A549 (cell line): ENCODE measurements around the gene NAGPA. TPM values are rescaled to one million over a fixed set of nuclear protein-coding genes. Genes with fewer than 3 reads are reported as not detected.

Source experiments
- ATAC-seq, 2 experiments: fragments of 200-7000 bp in 1 of 2; fragments of >200 bp in 1 of 2; cut with Nextera tagmentation in 1 of 2; cut with Tn5 transposase in 1 of 2; 3 replicates each; pipeline versions ENCODE4 v1.8.0 to v1.9.1; 2018 to 2020; ENCODE audit warnings: mild to moderate bottlenecking in 1 of 2, moderate library complexity in 1 of 2
- CTCF ChIA-PET: fragments of 300-600 bp; sonication (Branson Sonifier 250); formaldehyde crosslinking; extraction: SDS; loops from one replicate; lab custom pipeline; 2021; ENCODE audit warnings: antibody characterized with exemption, inconsistent platforms; lab: Yijun Ruan, JAX
- POLR2A ChIA-PET: fragments of 350-600 bp; formaldehyde crosslinking; extraction: SDS; loops from one replicate; lab custom pipeline; 2021; ENCODE audit warnings: antibody characterized with exemption, inconsistent platforms; lab: Yijun Ruan, JAX
- DNase-seq, 2 experiments: peaks; one replicate each; pipeline versions ENCODE4 v3.0.0 to v3.0.0-alpha.2; 2011 to 2016; ENCODE audit warnings: low read depth in 1 of 2, low spot score in 1 of 2
- FAIRE-seq: peaks from 2 replicates; lab custom pipeline; 2011; peaks lifted over from hg19 to GRCh38; lab: Jason Lieb, UNC
- H3K27ac ChIP-seq, 2 experiments: fragments of >200 bp; sonication (Bioruptor Twin); formaldehyde crosslinking; 3 replicates each; pipeline ENCODE4 v1.5.1; 2016 to 2017
- H3K4me1 ChIP-seq: fragments of >200 bp; sonication (Bioruptor Twin); formaldehyde crosslinking; 3 replicates; pipeline ENCODE4 v1.6.1; 2016
- H3K4me2 ChIP-seq: fragments of >200 bp; sonication (Bioruptor Twin); formaldehyde crosslinking; 3 replicates; pipeline ENCODE4 v1.6.1; 2016
- H3K4me3 ChIP-seq: fragments of >200 bp; sonication (Bioruptor Twin); formaldehyde crosslinking; 3 replicates; pipeline ENCODE4 v1.5.1; 2016
- H3K9me3 ChIP-seq: fragments of >200 bp; sonication (Bioruptor Twin); formaldehyde crosslinking; 3 replicates; pipeline ENCODE4 v1.6.1; 2016
- ATOH8 ChIP-seq: fragments of 250-450 bp; sonication (Bioruptor Pico); IDR thresholded peaks from 2 replicates; pipeline ENCODE4 v1.5.0; 2020; ENCODE audit warnings: low read depth, mild to moderate bottlenecking, moderate library complexity
- BHLHE40 ChIP-seq: IDR thresholded peaks from 2 replicates; pipeline ENCODE4 v1.6.1; 2012; ENCODE audit warnings: low read depth, low read length, inconsistent platforms
- CBX2 ChIP-seq: fragments of 200-600 bp; sonication (generic); IDR thresholded peaks from 2 replicates; pipeline ENCODE4 v1.6.1; 2016; ENCODE audit warnings: low read depth, mild to moderate bottlenecking, borderline replicate concordance
- CEBPB ChIP-seq, 2 experiments: fragments of >200 bp in 1 of 2; sonication (Bioruptor Twin) in 1 of 2; formaldehyde crosslinking in 1 of 2; IDR thresholded peaks; 2 replicates each; pipeline ENCODE4 v1.6.1; 2012 to 2016
- EHMT2 ChIP-seq: fragments of 200-600 bp; sonication (generic); IDR thresholded peaks from 2 replicates; pipeline ENCODE4 v1.6.1; 2016; ENCODE audit warnings: antibody characterized with exemption, low read depth, mild to moderate bottlenecking, moderate library complexity
- FOSB ChIP-seq: fragments of 250-450 bp; sonication (Bioruptor Pico); IDR thresholded peaks from 2 replicates; pipeline ENCODE4 v1.5.0; 2020; ENCODE audit warnings: mild to moderate bottlenecking, moderate library complexity
- FOXS1 ChIP-seq: fragments of 250-450 bp; sonication (Bioruptor Pico); IDR thresholded peaks from 2 replicates; pipeline ENCODE4 v1.5.0; 2020; ENCODE audit warnings: mild to moderate bottlenecking, moderate library complexity
- GATA3 ChIP-seq: IDR thresholded peaks from 2 replicates; pipeline ENCODE4 v1.6.1; 2012; ENCODE audit warnings: borderline replicate concordance
- HDAC2 ChIP-seq: fragments of 200-600 bp; sonication (generic); IDR thresholded peaks from 2 replicates; pipeline ENCODE4 v1.6.1; 2016
- HES2 ChIP-seq: fragments of >200 bp; sonication (Bioruptor Twin); formaldehyde crosslinking; IDR thresholded peaks from 2 replicates; pipeline ENCODE4 v1.6.1; 2016
- HOXA7 ChIP-seq: fragments of 250-450 bp; sonication (Bioruptor Pico); IDR thresholded peaks from 2 replicates; pipeline ENCODE4 v1.5.0; 2020; ENCODE audit warnings: mild to moderate bottlenecking, moderate library complexity
- HOXB13 ChIP-seq: fragments of 250-450 bp; sonication (Bioruptor Pico); IDR thresholded peaks from 2 replicates; pipeline ENCODE4 v1.5.0; 2020; ENCODE audit warnings: low read depth, mild to moderate bottlenecking, moderate library complexity
- HOXB5 ChIP-seq: fragments of 250-450 bp; sonication (Bioruptor Pico); IDR thresholded peaks from 2 replicates; pipeline ENCODE4 v1.5.0; 2020; ENCODE audit warnings: mild to moderate bottlenecking, moderate library complexity
- JUN ChIP-seq, 2 experiments: fragments of >200 bp; sonication (Bioruptor Twin); formaldehyde crosslinking; IDR thresholded peaks; 2 replicates in 1 of 2; 3 replicates in 1 of 2; pipeline ENCODE4 v1.6.1; 2016 to 2017
- KDM5A ChIP-seq: fragments of 200-600 bp; sonication (generic); IDR thresholded peaks from 2 replicates; pipeline ENCODE4 v1.6.1; 2016; ENCODE audit warnings: antibody characterized with exemption, mild to moderate bottlenecking
- MAFK ChIP-seq: fragments of 450-650 bp; IDR thresholded peaks from 2 replicates; pipeline ENCODE4 v1.6.1; 2014; ENCODE audit not compliant: partially characterized antibody
- MAX ChIP-seq: IDR thresholded peaks from 2 replicates; pipeline ENCODE4 v1.6.1; 2012
- MYC ChIP-seq: IDR thresholded peaks from 2 replicates; pipeline ENCODE4 v1.6.1; 2012; ENCODE audit warnings: mild to moderate bottlenecking, inconsistent platforms, low read length, improper control_type of control experiment, borderline replicate concordance
- NR3C1 ChIP-seq: fragments of >200 bp; sonication (Bioruptor Twin); formaldehyde crosslinking; IDR thresholded peaks from 3 replicates; pipeline ENCODE4 v1.6.1; 2017
- PHF8 ChIP-seq: fragments of 200-600 bp; sonication (generic); IDR thresholded peaks from 2 replicates; pipeline ENCODE4 v1.6.1; 2016; ENCODE audit warnings: low read depth, mild to moderate bottlenecking, antibody characterized with exemption, moderate library complexity, borderline replicate concordance
- POLR2A ChIP-seq: IDR thresholded peaks from 2 replicates; pipeline ENCODE4 v1.6.1; 2012; ENCODE audit warnings: mild to moderate bottlenecking, low read length
- POLR2AphosphoS2 ChIP-seq: conservative IDR thresholded peaks from 2 replicates; pipeline ENCODE4 v1.6.1; 2012; ENCODE audit warnings: low read length, improper control_type of control experiment, inconsistent platforms
- RFX5 ChIP-seq: fragments of 450-650 bp; IDR thresholded peaks from 2 replicates; pipeline ENCODE4 v1.7.1; 2014; ENCODE audit warnings: antibody characterized with exemption, mild to moderate bottlenecking, moderate library complexity
- SREBF2 ChIP-seq: fragments of 450-650 bp; IDR thresholded peaks from 2 replicates; pipeline ENCODE4 v1.6.1; 2014; ENCODE audit warnings: mild to moderate bottlenecking, moderate library complexity
- TFCP2L1 ChIP-seq: fragments of 250-450 bp; sonication (Bioruptor Pico); IDR thresholded peaks from 2 replicates; pipeline ENCODE4 v1.5.0; 2021; ENCODE audit warnings: mild to moderate bottlenecking
- ZC3H11A ChIP-seq: fragments of 450-650 bp; IDR thresholded peaks from 2 replicates; pipeline ENCODE4 v1.6.1; 2014; ENCODE audit warnings: antibody characterized with exemption, mild to moderate bottlenecking
- WGBS: methylation state at CpG from one replicate; pipeline ENCODE4 v1.1.6; 2017; ENCODE audit errors: missing lambda C conversion rate; 5-methylcytosine and 5-hydroxymethylcytosine counted together
- polyA plus RNA-seq, 4 experiments: library from polyadenylated mRNA; depleted of rRNA in 3 of 4; stranded (reverse); fragments of >200 nt; fragmentation: RNase III in 1 of 4; extraction: RNeasy Plus Mini Kit Qiagen cat#74134 plus additional on column Dnase treatment in 1 of 4; gene quantifications; 2 replicates in 3 of 4; 3 replicates in 1 of 4; pipeline ENCODE4 v1.2.3, GENCODE V29; 2011 to 2017
- TF ChIP-seq, protein P1 (sequence below): fragments of >200 bp; sonication (Bioruptor Twin); formaldehyde crosslinking; IDR thresholded peaks from 3 replicates; pipeline ENCODE4 v1.6.1; 2016
- TF ChIP-seq, protein P2 (sequence below): fragments of 450-650 bp; IDR thresholded peaks from 2 replicates; pipeline ENCODE4 v1.6.1; 2014; ENCODE audit warnings: antibody characterized with exemption

NAGPA gene
- polyA plus RNA-seq, 2 of the 4 experiments (the other 2 are of a cell fraction): 6.5 to 17.3 TPM

GRCh38 chr16:5073279-5073629, 39.5 kb upstream of the NAGPA start (continued):
- no peak for TF ChIP-seq FOXS1
- no peak for TF ChIP-seq SREBF2
- TF ChIP-seq KDM5A: no peak
- TF ChIP-seq CBX2: no peak
- no peak for TF ChIP-seq FOSB (CRISPR knock-in tag)
- no peak for TF ChIP-seq BHLHE40
- no peak for TF ChIP-seq HOXB5
- no peak for TF ChIP-seq CEBPB (IDR thresholded peaks at IDR 0.05)

GRCh38 chr16:5072334-5073278, 38.9 kb upstream of the NAGPA start:
- ChIA-PET CTCF (interaction anchor here (1.5 to 1.7 kb wide), 3 partner anchors 9 to 19 kb away, joined by 3 to 8 read pairs (median 4); no protein-coding TSS in a partner anchor), POLR2A (interaction anchor here (0.5 kb wide), 1 partner anchor 20 kb away, joined by 3 read pairs; no protein-coding TSS in a partner anchor)
- peak; percentile 42 to 44; a peak in 3 of 6 replicates for ATAC-seq

GRCh38 chr16:5071681-5072333, 38.1 kb upstream of the NAGPA start, which contains the start of gene ALG1:
TSS of gene ALG1 (plus strand) at chr16:5071843. CDS start at chr16:5071850, 7 bp downstream.
- Histone ChIP-seq H3K27ac (peak within 1 kb of the TSS; percentile 82 to 91), H3K4me2 (peak within 1 kb of the TSS; percentile 88), H3K4me3 (peak within 1 kb of the TSS; percentile 84), H3K9me3 (no peaks in the 10 kb centered on the region), H3K4me1 (peaks cover 4% of the 10 kb centered on the region; the same call in 1 of the 3 replicates)
- ChIA-PET POLR2A (no interaction called here), CTCF (interaction anchor here (0.6 to 1.7 kb wide), 5 partner anchors 8 to 70 kb away, joined by 3 to 8 read pairs (median 4); no protein-coding TSS in a partner anchor)
- WGBS: 2% methylated on average over 17 of the region's 53 CpGs
- ATAC-seq (peak; percentile 88 to 95), DNase-seq (peak; percentile 86 to 89), FAIRE-seq (no peak)
- TF ChIP-seq MAX (peak; percentile 78), PHF8 (peak; percentile 95), HOXB13 (CRISPR knock-in tag) (peak; percentile 30; the same call in 1 of the 2 replicates), RFX5 (no peak), KDM5A (peak; percentile 99), MYC (peak; percentile 15; the same call in 1 of the 2 replicates), POLR2A (peak; percentile 98), HES2 (no peak), ATOH8 (peak; percentile 41; the same call in 1 of the 2 replicates), HDAC2 (peak; percentile 92; the same call in 1 of the 2 replicates), ZC3H11A (no peak), JUN (IDR thresholded peaks at IDR 0.05) (peak in 1 of 2 experiments; percentile 71; a peak in 3 of 5 replicates)
- TF ChIP-seq, protein P1, sequence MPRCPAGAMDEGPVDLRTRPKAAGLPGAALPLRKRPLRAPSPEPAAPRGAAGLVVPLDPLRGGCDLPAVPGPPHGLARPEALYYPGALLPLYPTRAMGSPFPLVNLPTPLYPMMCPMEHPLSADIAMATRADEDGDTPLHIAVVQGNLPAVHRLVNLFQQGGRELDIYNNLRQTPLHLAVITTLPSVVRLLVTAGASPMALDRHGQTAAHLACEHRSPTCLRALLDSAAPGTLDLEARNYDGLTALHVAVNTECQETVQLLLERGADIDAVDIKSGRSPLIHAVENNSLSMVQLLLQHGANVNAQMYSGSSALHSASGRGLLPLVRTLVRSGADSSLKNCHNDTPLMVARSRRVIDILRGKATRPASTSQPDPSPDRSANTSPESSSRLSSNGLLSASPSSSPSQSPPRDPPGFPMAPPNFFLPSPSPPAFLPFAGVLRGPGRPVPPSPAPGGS: 0 out of 3 replicates have a peak, but pooled peaks have one; percentile 59

More at GRCh38 chr16:5072334-5073278, 38.9 kb upstream of the NAGPA start:
- DNase-seq: no peak
- TF ChIP-seq, protein P2, sequence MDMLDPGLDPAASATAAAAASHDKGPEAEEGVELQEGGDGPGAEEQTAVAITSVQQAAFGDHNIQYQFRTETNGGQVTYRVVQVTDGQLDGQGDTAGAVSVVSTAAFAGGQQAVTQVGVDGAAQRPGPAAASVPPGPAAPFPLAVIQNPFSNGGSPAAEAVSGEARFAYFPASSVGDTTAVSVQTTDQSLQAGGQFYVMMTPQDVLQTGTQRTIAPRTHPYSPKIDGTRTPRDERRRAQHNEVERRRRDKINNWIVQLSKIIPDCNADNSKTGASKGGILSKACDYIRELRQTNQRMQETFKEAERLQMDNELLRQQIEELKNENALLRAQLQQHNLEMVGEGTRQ: no peak
- no peak for TF ChIP-seq HOXB13 (CRISPR knock-in tag)
- TF ChIP-seq, protein P1: no peak
- TF ChIP-seq NR3C1: no peak
- no peak for TF ChIP-seq JUN (IDR thresholded peaks at IDR 0.05)
- TF ChIP-seq MAX: no peak
- TF ChIP-seq HOXA7 (CRISPR knock-in tag): no peak
- no peak for TF ChIP-seq MAFK
- TF ChIP-seq ZC3H11A: no peak
- no peak for TF ChIP-seq EHMT2
- TF ChIP-seq GATA3: no peak
- TF ChIP-seq MYC: no peak
- TF ChIP-seq POLR2AphosphoS2: no peak
- TF ChIP-seq PHF8: no peak
- TF ChIP-seq TFCP2L1 (CRISPR knock-in tag): no peak
- TF ChIP-seq, all 56 proteins: peak for 0
- no peak for FAIRE-seq
- H3K9me3 ChIP-seq: no peaks in the 10 kb centered on the region
- peak overlapping the region; percentile 88 for H3K4me2 ChIP-seq
- H3K4me3 ChIP-seq: peak overlapping the region; percentile 84
- H3K4me1 ChIP-seq: peaks cover 4% of the 10 kb centered on the region; the same call in 1 of the 3 replicates
- 59% methylated on average over 12 of the region's 12 CpGs for WGBS
- peak overlapping the region; percentile 82 to 91 for H3K27ac ChIP-seq
